Mucosa of stomach (tissue), 1 donor: ENCODE results near the gene LRRC63.

Source experiments
- H3K27me3 ChIP-seq: one replicate; pipeline ENCODE4 v1.7.0; 2013; ENCODE audit warnings: mild to moderate bottlenecking, low read length; ENCODE audit not compliant: control insufficient read depth, insufficient read depth
- H3K36me3 ChIP-seq: one replicate; pipeline ENCODE4 v1.7.0; 2013; ENCODE audit warnings: low read length; ENCODE audit not compliant: control insufficient read depth, insufficient read depth
- H3K4me1 ChIP-seq: one replicate; pipeline ENCODE4 v1.7.0; 2013; ENCODE audit warnings: mild to moderate bottlenecking, low read length; ENCODE audit not compliant: control insufficient read depth, insufficient read depth
- H3K4me3 ChIP-seq: one replicate; pipeline ENCODE4 v1.7.0; 2013; ENCODE audit warnings: low read length
- H3K9ac ChIP-seq: one replicate; pipeline ENCODE4 v1.7.0; 2013; ENCODE audit warnings: mild to moderate bottlenecking, low read length, moderate library complexity
- H3K9me3 ChIP-seq: one replicate; pipeline ENCODE4 v1.7.0; 2013; ENCODE audit warnings: mild to moderate bottlenecking, low read length, moderate library complexity; ENCODE audit not compliant: control insufficient read depth
- donor health status: Pancreatic carcinoma.

LRRC63 gene

GRCh38 chr13:46297361-46297811 is 85.7 kb downstream of the LRRC63 start:
- Histone ChIP-seq H3K27me3 (no peaks in the 10 kb centered on the region), H3K36me3 (no peaks in the 10 kb centered on the region), H3K4me3 (no peak overlapping the region), H3K9me3 (no peaks in the 10 kb centered on the region), H3K9ac (no peak overlapping the region), H3K4me1 (peaks cover 10% of the 10 kb centered on the region)

GRCh38 chr13:46303742-46304385 is 92.1 kb downstream of the LRRC63 start:
- H3K4me1 ChIP-seq: no peaks in the 10 kb centered on the region
- H3K9me3 ChIP-seq: no peaks in the 10 kb centered on the region
- no peak overlapping the region for H3K4me3 ChIP-seq
- H3K27me3 ChIP-seq: peaks cover 2% of the 10 kb centered on the region
- no peaks in the 10 kb centered on the region for H3K36me3 ChIP-seq
- no peak overlapping the region for H3K9ac ChIP-seq

- no peaks in the 10 kb centered on the region for H3K4me1 ChIP-seq
- no peak overlapping the region for H3K4me3 ChIP-seq
- no peak overlapping the region for H3K9ac ChIP-seq
- peaks cover 2% of the 10 kb centered on the region for H3K27me3 ChIP-seq
- H3K36me3 ChIP-seq: no peaks in the 10 kb centered on the region
- no peaks in the 10 kb centered on the region for H3K9me3 ChIP-seq
Measured at GRCh38 chr13:46304546-46304945, 92.8 kb downstream of the LRRC63 start.

GRCh38 chr13:46307554-46307953 is 95.8 kb downstream of the LRRC63 start:
- no peak overlapping the region for H3K4me3 ChIP-seq
- no peaks in the 10 kb centered on the region for H3K36me3 ChIP-seq
- no peaks in the 10 kb centered on the region for H3K9me3 ChIP-seq
- no peaks in the 10 kb centered on the region for H3K4me1 ChIP-seq
- H3K27me3 ChIP-seq: peaks cover 2% of the 10 kb centered on the region
- H3K9ac ChIP-seq: no peak overlapping the region

- H3K4me1 ChIP-seq: no peaks in the 10 kb centered on the region
- no peaks in the 10 kb centered on the region for H3K9me3 ChIP-seq
- H3K36me3 ChIP-seq: no peaks in the 10 kb centered on the region
- H3K9ac ChIP-seq: no peak overlapping the region
- H3K4me3 ChIP-seq: no peak overlapping the region
- peaks cover 2% of the 10 kb centered on the region for H3K27me3 ChIP-seq
Measured at GRCh38 chr13:46310066-46310465, 98.3 kb downstream of the LRRC63 start.

- Histone ChIP-seq H3K27me3 (peaks cover 2% of the 10 kb centered on the region), H3K36me3 (no peaks in the 10 kb centered on the region), H3K9me3 (no peaks in the 10 kb centered on the region), H3K4me1 (no peaks in the 10 kb centered on the region), H3K9ac (no peak overlapping the region), H3K4me3 (no peak overlapping the region)
Measured at GRCh38 chr13:46311217-46311616, 99.5 kb downstream of the LRRC63 start.

- Histone ChIP-seq H3K36me3 (no peaks in the 10 kb centered on the region), H3K4me3 (no peak overlapping the region), H3K9ac (no peak overlapping the region), H3K4me1 (no peaks in the 10 kb centered on the region), H3K9me3 (no peaks in the 10 kb centered on the region), H3K27me3 (peaks cover 2% of the 10 kb centered on the region)
Measured at GRCh38 chr13:46313024-46313423, 101.3 kb downstream of the LRRC63 start.

GRCh38 chr13:46313432-46314257 is 101.9 kb downstream of the LRRC63 start:
- H3K36me3 ChIP-seq: no peaks in the 10 kb centered on the region

GRCh38 chr13:46314587-46314986 is 102.9 kb downstream of the LRRC63 start:
- H3K36me3 ChIP-seq: no peaks in the 10 kb centered on the region
- H3K4me3 ChIP-seq: no peak overlapping the region
- H3K4me1 ChIP-seq: no peaks in the 10 kb centered on the region
- H3K9me3 ChIP-seq: no peaks in the 10 kb centered on the region
- H3K27me3 ChIP-seq: no peaks in the 10 kb centered on the region
- H3K9ac ChIP-seq: no peak overlapping the region

More at GRCh38 chr13:46313432-46314257, 101.9 kb downstream of the LRRC63 start:
- H3K27me3 ChIP-seq: no peaks in the 10 kb centered on the region
- H3K4me1 ChIP-seq: no peaks in the 10 kb centered on the region
- H3K9ac ChIP-seq: no peak overlapping the region
- no peaks in the 10 kb centered on the region for H3K9me3 ChIP-seq
- no peak overlapping the region for H3K4me3 ChIP-seq

GRCh38 chr13:46315036-46315435 is 103.3 kb downstream of the LRRC63 start:
- H3K9ac ChIP-seq: no peak overlapping the region
- no peaks in the 10 kb centered on the region for H3K4me1 ChIP-seq
- H3K36me3 ChIP-seq: no peaks in the 10 kb centered on the region
- H3K9me3 ChIP-seq: no peaks in the 10 kb centered on the region
- no peak overlapping the region for H3K4me3 ChIP-seq
- H3K27me3 ChIP-seq: no peaks in the 10 kb centered on the region

GRCh38 chr13:46315491-46316075 is 103.9 kb downstream of the LRRC63 start:
- H3K4me3 ChIP-seq: no peak overlapping the region
- H3K27me3 ChIP-seq: no peaks in the 10 kb centered on the region
- no peaks in the 10 kb centered on the region for H3K36me3 ChIP-seq
- no peaks in the 10 kb centered on the region for H3K9me3 ChIP-seq
- H3K9ac ChIP-seq: no peak overlapping the region
- H3K4me1 ChIP-seq: no peaks in the 10 kb centered on the region

GRCh38 chr13:46317120-46317519 is 105.4 kb downstream of the LRRC63 start:
- Histone ChIP-seq H3K9me3 (no peaks in the 10 kb centered on the region), H3K36me3 (no peaks in the 10 kb centered on the region), H3K9ac (no peak overlapping the region), H3K4me1 (no peaks in the 10 kb centered on the region), H3K27me3 (no peaks in the 10 kb centered on the region), H3K4me3 (no peak overlapping the region)
